CD4-positive, alpha-beta memory T cell (primary cell): Measurements from ENCODE around the gene TMEM61. TPM values are rescaled to one million over a fixed set of nuclear protein-coding genes. Genes with fewer than 3 reads are reported as not detected.

Experiments used
- CTCF ChIA-PET: fragments of 350-600 bp; sonication (Branson Sonifier 250); formaldehyde crosslinking; loops from one replicate; lab custom pipeline; 2021; ENCODE audit warnings: inconsistent platforms; ENCODE audit not compliant: partially characterized antibody; lab: Charles Lee
- POLR2A ChIA-PET: fragments of 350-600 bp; sonication (Branson Sonifier 250); formaldehyde crosslinking; loops from one replicate; lab custom pipeline; 2021; ENCODE audit not compliant: partially characterized antibody; lab: Charles Lee
- DNase-seq, 5 donors: peaks; one replicate each; pipeline versions ENCODE4 v3.0.0 to v3.0.0-alpha.2; 2020 to 2022; ENCODE audit warnings: mixed read lengths in 1 of 5
- H3K27ac ChIP-seq: one replicate; pipeline ENCODE4 v1.7.0; 2013; ENCODE audit warnings: low read depth, low read length
- H3K27me3 ChIP-seq: 2 replicates; pipeline ENCODE4 v1.7.0; 2013; ENCODE audit warnings: mild to moderate bottlenecking, low read length, moderate library complexity; ENCODE audit not compliant: insufficient read depth
- H3K36me3 ChIP-seq: 2 replicates; pipeline ENCODE4 v1.7.0; 2013; ENCODE audit warnings: mild to moderate bottlenecking, low read length, moderate library complexity; ENCODE audit not compliant: insufficient read depth
- H3K4me1 ChIP-seq: 2 replicates; pipeline ENCODE4 v1.7.0; 2013; ENCODE audit warnings: mild to moderate bottlenecking, low read length, moderate library complexity; ENCODE audit not compliant: insufficient read depth
- H3K4me3 ChIP-seq, 2 donors: one replicate each; pipeline ENCODE4 v1.7.0; 2013; ENCODE audit warnings: low read length in 2 of 2, mild to moderate bottlenecking in 1 of 2
- H3K9me3 ChIP-seq, 2 donors: one replicate each; pipeline ENCODE4 v1.7.0; 2013; ENCODE audit warnings: low read length in 2 of 2, control low read depth in 1 of 2; ENCODE audit not compliant: control insufficient read depth in 1 of 2
- H3K27ac Mint-ChIP-seq, 7 donors: one replicate each; pipeline ENCODE4 v1.8.0; 2020 to 2021; ENCODE audit warnings: mixed read lengths in 7 of 7, mild to moderate bottlenecking in 6 of 7, inconsistent platforms in 3 of 7, moderate library complexity in 3 of 7
- H3K27me3 Mint-ChIP-seq, 2 donors: one replicate each; pipeline ENCODE4 v1.8.0; 2020 to 2021; ENCODE audit warnings: mixed read lengths in 2 of 2
- H3K36me3 Mint-ChIP-seq, 2 donors: one replicate each; pipeline ENCODE4 v1.8.0; 2020 to 2021; ENCODE audit warnings: mixed read lengths in 2 of 2, inconsistent platforms in 1 of 2, mild to moderate bottlenecking in 1 of 2
- H3K4me1 Mint-ChIP-seq, 4 donors: one replicate each; pipeline ENCODE4 v1.8.0; 2020 to 2021; ENCODE audit warnings: mixed read lengths in 4 of 4, mild to moderate bottlenecking in 1 of 4
- H3K4me3 Mint-ChIP-seq, 8 donors: one replicate each; pipeline ENCODE4 v1.8.0; 2020 to 2021; ENCODE audit warnings: mixed read lengths in 8 of 8, mild to moderate bottlenecking in 7 of 8, moderate library complexity in 6 of 8, inconsistent platforms in 3 of 8
- H3K9me3 Mint-ChIP-seq, 8 donors: one replicate each; pipeline ENCODE4 v1.8.0; 2020 to 2021; ENCODE audit warnings: mixed read lengths in 8 of 8, mild to moderate bottlenecking in 5 of 8, inconsistent platforms in 3 of 8, moderate library complexity in 1 of 8
- intact Hi-C: fragments of 100-400 bp; cut with micrococcal nuclease; formaldehyde crosslinking; loops from one replicate; pipeline ENCODE4 v1.15.1; 2023
- polyA plus RNA-seq, 2 donors: library from polyadenylated mRNA; unstranded; fragments of 300-500 nt; fragmentation: Illumina TruSeq; gene quantifications; one replicate each; pipeline ENCODE4 v1.2.3, GENCODE V29; 2021
- total RNA-seq, 2 experiments: library from RNA; stranded (reverse); gene quantifications; one replicate each; pipeline ENCODE4 v1.2.3, GENCODE V29; 2021

The TMEM61 gene
- total and polyA plus RNA-seq, 4 experiments from 2014 or later = not detected

DNA sequence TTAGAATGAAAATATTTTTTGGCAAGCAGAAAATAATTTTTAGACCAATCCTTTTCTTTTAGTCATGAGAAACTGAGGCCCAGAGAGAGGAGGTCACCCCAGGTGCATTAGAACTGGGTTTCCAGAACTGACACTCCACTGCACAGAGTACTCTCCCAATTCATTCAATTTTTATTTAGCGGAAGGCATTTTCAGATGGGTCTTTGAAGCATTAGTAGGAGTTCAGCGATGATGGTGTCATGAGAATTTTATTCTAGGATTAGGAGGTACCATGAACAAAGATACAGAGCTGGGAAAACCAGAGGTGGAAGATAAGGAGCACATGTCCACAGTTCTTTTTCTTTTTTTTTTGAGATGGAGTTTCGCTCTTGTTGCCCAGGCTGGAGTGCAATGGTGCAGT lies 61.2 kb downstream of the TMEM61 start:
- no peaks in the 10 kb centered on the region for H3K9me3 ChIP-seq
- DNase-seq = no peak
- Mint-ChIP-seq H3K4me3 (no peak overlapping the region), H3K9me3 (peaks cover 0 to 2% (median 0%) of the 10 kb centered on the region in 8 donors), H3K27me3 (peaks cover 20 to 22% of the 10 kb centered on the region in 2 donors), H3K27ac (no peak overlapping the region), H3K4me1 (peaks cover 0 to 13% (median under 1%) of the 10 kb centered on the region in 4 donors), H3K36me3 (no peaks in the 10 kb centered on the region)
- no peak overlapping the region for H3K4me3 ChIP-seq
- no peaks in the 10 kb centered on the region for H3K4me1 ChIP-seq
- CTCF ChIA-PET = no interaction called here
- no peak overlapping the region for H3K27ac ChIP-seq
- H3K36me3 ChIP-seq = no peaks in the 10 kb centered on the region
- POLR2A ChIA-PET = no interaction called here
- intact Hi-C loops = no loop called here
- H3K27me3 ChIP-seq = no peaks in the 10 kb centered on the region

Other genes with a start within 250 kb of the TMEM61 start
- gene PARS2, start 216.1 kb upstream of the TMEM61 start, total RNA-seq = 1 to 10 TPM; 5.0 to 6.0 TPM
- 1 to 10 TPM in 1 of 2 donors, under 1 TPM in 1; 0.42 to 4.0 TPM for gene PARS2, start 216.1 kb upstream of the TMEM61 start, polyA plus RNA-seq
- 10 to 100 TPM; 18.6 to 19.0 TPM for gene TTC22, start 179.3 kb upstream of the TMEM61 start, total RNA-seq
- gene TTC22, start 179.3 kb upstream of the TMEM61 start, polyA plus RNA-seq = 1 to 10 TPM; 1.4 to 5.5 TPM
- gene DHCR24, start 93.4 kb upstream of the TMEM61 start, total RNA-seq = 1 to 10 TPM; 7.1 to 7.6 TPM
- gene DHCR24, start 93.4 kb upstream of the TMEM61 start, polyA plus RNA-seq = 1 to 10 TPM; 5.9 to 9.9 TPM
- not detected for gene BSND, start 18.3 kb downstream of the TMEM61 start, total RNA-seq
- not detected for gene BSND, start 18.3 kb downstream of the TMEM61 start, polyA plus RNA-seq
- not detected for gene PCSK9, start 58.9 kb downstream of the TMEM61 start, total RNA-seq
- gene PCSK9, start 58.9 kb downstream of the TMEM61 start, polyA plus RNA-seq = not detected
- gene USP24, start 234.7 kb downstream of the TMEM61 start, total RNA-seq = 10 to 100 TPM; 73.2 to 74.2 TPM
- gene USP24, start 234.7 kb downstream of the TMEM61 start, polyA plus RNA-seq = 10 to 100 TPM in 1 of 2 donors, 1 to 10 TPM in 1; 1.6 to 10.9 TPM